HG03064 (cell line): ENCODE results near the gene PIP4K2A.
"Not testable (repeated sequence)": the region's sequence is repeated elsewhere in the genome, so short reads cannot be mapped to it uniquely, and the experiment has no call there.

Source experiments
- ATAC-seq: cut with Tn5 transposase; IDR thresholded peaks from one replicate; pipeline ENCODE4 v1.9.1; 2021; ENCODE audit warnings: low read depth; ENCODE audit not compliant: unreplicated experiment

The PIP4K2A gene

DNA sequence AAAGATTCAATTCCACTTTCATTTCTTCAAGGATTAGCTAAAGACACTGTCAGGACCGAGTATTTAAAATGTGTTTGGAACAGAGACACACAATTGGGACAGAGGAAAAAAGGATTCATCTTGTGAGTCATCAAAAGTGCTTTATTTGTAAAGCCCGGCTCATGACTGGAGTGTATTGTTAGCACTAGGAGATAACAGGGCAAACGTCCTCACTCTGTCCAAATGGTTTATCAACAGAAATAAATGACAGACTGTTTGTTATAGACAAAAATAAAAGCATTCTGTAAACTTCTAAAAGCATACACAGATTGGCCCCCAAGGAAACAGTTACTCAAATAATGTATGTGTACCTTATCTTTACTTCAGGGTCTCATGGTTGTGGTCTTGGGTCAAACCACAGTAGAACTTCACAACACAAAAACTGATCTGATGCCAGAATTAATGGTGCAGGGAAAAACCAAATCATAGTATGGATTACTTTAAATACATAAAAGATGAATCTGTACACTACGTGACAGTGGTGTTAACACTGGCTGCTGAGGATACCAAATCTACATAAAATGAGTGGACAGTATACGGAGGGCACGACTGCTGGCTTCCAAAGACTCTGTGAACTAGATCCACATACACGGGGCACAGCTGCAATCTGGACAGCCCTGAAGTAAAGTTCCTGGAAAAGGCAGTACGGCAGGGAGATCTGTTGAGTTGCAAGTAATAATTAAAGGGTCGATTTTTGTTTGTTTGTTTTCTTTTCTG lies 179.4 kb downstream of the PIP4K2A start:
- no peak for ATAC-seq

DNA sequence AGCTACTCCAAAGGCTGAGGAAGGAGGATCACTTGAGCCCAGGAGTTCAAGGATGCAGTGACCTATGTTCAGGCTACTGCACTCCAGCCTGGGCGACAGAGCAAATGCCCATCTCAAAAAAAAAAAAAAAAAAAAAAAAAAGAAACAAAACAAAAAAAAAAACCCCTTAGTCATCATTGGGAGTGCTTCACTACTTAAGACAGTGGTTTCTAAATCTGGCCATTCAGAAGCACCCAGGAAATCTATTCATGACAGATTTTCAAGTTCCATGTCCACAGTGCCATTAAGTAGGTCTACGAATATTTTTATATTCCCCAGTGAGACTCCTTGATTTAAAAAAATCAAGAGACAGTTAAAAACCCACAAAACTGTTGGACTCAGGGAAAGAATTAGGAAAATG lies 182.9 kb downstream of the PIP4K2A start:
- ATAC-seq = no peak

DNA sequence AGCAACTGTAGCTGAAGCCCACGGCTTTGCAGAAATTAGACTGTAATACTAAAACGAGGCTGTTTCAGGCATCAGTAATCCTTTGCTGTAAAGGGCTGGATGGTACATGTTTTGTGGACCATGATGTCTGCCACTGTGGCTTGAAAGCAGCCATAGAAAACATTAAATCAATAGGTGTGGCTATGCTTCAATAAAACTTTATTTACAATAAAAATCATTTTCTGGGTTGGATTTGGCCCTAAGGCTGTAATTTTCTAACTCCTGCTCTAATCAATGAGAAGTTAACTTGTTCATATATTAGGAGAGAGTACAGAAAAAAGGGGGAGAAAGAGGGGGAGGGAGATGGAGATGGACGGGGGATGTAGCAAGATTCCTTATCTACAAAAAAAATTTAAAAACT lies 183.4 kb downstream of the PIP4K2A start:
- no peak for ATAC-seq

DNA sequence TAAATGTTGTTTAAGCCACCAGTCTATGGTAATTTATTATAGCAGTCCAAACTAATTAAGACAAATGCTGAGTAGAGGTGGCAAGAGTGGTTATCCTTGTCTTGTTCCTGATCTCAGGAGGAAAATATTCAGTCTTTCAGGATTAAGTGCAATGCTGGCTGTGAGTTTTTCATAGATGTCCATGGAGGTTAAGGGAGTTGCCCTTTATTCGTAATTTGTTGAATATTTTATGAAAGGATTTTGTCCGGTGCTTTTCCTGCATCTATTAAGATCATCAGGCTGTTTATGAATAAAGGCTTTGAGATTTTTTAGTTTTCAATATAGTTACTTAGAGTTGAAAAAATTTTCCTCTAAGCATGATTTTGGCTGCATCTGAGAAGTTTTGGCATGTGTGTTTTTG lies 186.9 kb downstream of the PIP4K2A start:
- ATAC-seq = no peak

DNA sequence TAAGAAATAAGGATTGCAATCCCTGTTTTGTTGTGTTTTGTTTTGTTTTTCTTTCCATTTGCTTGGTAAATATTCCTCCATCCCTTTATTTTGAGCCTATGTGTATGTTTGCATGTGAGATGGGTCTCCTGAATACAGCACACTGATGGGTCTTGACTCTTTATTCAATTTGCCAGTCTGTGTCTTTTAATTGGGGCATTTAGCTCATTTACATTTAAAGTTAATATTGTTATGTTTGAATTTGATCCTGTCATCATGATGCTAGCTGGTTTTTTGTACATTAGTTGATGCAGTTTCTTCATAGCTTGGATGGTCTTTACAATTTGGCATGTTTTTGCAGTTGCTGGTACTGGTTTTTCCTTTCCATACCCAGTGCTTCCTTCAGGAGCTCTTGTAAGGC lies 190.0 kb downstream of the PIP4K2A start:
- not testable (repeated sequence) for ATAC-seq

DNA sequence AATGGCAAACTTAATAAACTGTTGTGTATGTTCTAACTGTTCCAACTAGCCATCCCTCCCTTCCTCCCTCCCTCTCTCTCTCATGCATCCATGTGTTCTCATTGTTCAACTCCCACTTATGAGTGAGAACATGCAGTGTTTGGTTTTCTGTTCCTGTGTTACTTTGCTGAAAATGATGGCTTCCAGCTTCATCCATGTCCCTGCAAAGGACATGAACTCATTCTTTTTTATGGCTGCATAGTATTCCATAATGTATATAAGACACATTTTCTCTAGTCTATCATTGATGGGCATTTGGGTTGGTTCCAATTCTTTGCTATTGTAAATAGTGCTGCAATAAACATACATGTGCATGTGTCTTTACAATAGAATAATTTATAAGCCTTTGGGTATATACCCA lies 193.7 kb downstream of the PIP4K2A start:
- ATAC-seq = not testable (repeated sequence)

DNA sequence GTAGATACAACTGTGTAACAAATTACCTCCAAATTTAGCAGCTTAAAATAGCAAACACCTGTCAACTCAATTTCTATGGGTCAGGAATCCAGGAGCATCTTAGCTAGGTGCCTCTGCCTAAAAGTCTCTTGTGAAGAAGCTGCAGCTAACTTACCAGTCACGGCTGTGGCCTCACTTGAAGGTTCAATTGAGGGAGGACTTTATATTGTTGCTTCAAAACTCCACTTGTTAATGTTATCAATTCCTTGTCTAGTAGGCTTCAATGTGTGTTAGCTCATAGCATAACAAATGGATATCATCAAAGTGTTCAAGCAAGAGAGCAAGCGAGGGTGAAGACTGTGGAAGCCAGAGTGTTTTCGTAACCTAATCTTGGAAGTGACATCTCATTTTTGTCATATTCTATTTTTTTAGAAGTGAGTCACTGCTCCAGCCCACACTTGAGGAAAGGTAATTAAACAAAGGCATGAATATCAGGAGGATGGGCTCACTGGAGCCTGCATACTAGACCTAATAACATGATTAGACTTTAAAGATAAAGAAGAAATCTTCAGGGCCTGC lies 196.1 kb downstream of the PIP4K2A start:
- ATAC-seq = no peak

DNA sequence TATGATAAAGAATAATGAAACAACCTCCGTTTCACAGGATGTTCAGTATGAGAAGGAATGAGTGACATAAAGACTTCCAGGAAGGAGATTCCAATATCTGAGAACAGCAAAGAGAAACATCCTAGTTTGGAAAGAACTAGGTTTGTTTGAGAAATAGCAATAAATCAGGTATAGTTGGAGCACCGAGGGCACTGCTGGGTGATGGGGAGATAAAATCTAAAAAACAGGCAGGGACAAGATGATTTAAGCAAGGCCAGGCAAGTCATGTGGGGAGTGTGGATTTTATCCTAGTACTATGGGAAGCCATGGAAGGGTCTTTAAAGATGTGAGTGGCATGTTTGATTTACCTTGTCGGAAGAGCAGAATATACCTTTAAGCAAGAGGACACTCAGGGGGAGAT lies 199.4 kb downstream of the PIP4K2A start:
- no peak for ATAC-seq

DNA sequence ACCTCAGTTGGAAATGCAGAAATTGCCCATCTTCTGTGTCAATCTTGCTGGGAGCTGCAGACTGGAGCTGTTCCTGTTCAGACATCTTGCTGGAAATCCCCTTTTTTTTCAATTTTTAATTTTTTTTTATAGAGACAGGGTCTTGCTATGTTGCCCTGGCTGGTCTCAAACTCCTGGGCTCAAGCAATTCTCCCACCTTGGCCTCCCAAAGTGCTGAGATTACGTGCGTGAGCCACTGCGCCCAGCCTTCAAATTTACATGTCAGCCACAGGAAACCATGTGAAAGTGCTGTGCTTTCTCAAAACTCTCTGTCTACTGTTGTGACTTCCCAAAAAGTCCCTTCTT lies 200.0 kb downstream of the PIP4K2A start:
- not testable (repeated sequence) for ATAC-seq

DNA sequence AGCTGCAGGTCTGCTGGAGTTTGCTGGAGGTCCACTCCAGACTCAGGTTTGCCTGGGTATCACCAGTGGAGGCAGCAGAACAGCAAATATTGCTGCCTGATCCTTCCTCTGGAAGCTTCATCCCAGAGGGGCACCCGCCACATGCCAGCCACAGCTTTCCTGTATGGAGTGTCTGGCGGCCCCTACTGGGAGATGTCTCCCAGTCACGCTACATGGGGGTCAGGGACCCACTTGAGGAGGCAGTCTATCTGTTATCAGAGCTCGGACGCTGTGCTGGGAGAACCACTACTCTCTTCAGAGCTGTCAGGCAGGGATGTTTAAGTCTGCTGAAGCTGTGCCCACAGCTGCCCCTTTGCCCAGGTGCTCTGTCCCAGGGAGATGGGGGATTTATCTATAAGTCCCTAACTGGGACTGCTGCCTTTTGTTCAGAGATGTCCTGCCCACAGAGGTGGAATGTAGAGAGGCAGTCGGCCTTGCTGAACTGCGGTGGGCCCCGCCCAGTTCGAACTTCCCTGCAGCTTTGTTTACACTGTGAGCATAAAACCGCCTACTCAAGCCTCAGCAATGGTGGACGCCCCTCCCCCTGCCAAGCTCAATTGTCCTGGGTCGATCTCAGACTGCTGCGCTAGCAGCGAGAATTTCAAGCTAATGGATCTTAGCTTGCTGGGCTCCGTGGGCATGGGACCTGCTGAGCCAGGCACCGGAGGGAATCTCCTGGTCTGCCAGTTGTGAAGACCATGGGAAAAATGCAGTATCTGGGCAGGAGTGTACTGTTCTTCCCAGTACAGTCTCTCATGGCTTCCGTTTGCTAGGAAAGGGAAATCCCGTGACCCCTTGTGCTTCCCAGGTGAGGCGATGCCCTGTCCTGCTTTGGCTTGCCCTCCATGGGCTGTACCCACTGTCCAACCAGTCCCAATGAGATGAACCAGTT lies 200.6 kb downstream of the PIP4K2A start:
- not testable (repeated sequence) for ATAC-seq

DNA sequence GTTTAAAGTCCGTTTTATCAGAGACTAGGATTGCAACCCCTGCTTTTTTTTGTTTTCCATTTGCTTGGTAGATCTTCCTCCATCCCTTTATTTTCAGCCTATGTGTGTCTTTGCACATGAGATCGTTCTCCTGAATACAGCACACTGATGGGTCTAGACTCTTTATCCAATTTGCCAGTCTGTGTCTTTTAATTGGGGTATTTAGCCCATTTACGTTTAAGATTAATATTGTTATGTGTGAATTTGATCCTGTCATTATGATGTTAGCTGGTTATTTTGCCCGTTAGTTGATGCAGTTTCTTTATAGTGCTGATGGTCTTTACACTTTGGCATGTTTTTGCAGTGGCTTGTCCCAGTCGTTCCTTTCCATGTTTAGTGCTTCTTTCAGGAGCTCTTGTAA lies 202.4 kb downstream of the PIP4K2A start:
- not testable (repeated sequence) for ATAC-seq

DNA sequence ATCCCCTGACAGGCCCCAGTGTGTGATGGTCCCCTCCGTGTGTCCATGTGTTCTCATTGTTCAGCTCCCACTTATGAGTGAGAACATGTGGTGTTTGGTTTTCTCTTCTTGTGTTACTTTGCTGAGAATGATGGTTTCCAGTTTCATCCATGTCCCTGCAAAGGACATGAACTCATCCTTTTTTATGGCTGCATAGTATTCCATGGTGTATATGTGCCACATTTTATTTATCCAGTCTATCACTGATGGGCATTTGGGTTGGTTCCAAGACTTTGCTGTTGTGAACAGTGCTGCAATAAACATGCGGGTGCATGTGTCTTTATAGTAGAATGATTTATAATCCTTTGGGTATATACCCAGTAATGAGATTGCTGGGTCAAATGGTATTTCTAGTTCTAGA lies 206.2 kb downstream of the PIP4K2A start:
- not testable (repeated sequence) for ATAC-seq

DNA sequence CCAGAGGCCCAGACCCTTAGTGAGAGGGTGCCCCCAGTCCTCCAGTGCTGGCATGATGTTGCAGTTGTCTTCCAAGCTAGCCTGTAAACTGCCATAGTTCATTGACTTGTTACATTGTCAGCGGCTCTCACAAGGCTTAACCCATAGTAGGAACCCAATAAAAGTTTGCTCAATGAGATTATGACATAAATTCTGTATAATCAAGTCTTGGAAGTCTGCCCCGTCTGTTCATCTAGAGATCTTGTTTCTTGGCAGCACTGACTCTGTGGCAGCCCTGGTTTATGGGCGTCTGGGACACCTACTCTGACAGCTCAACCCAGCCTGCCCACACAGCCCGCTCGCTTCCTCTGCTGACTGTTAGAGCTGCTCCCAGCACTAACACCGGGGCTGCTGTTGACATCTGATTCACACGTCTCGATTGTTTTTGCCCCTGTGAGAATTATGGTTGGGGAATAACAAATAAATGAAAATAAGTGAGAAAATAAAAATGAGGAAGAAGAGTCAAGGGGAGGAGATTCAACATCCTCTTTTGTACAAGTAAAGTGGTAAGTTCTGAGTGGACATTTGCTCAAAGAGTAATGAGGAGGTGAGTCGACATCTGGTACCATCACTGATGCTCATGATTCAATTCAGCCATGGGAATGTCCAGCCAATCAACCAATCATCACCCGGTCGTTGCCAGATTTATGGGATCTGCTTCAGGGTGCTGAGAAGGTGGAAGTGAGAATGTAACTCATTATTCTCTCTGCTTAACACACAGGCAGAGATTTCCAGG lies 208.3 kb downstream of the PIP4K2A start:
- ATAC-seq = no peak

DNA sequence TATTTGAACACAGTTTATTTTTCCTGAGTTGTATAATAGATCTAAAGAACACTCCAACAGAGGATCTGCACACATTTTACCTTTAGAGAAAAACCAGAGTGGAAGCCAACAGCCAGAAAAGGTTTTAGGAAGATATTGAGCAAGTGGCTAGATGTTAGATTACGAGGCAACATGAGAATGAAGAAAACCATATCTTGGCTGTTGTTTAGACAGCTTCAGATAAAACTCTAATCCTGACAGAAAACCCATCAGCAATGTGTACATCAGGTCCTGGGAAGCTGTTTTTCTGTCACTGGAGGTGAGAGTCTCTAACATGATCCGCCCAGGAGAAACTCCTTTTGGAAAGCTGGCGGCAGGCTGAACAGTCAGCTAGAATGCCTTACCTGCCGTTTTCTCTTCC lies 209.6 kb downstream of the PIP4K2A start:
- ATAC-seq = no peak

DNA sequence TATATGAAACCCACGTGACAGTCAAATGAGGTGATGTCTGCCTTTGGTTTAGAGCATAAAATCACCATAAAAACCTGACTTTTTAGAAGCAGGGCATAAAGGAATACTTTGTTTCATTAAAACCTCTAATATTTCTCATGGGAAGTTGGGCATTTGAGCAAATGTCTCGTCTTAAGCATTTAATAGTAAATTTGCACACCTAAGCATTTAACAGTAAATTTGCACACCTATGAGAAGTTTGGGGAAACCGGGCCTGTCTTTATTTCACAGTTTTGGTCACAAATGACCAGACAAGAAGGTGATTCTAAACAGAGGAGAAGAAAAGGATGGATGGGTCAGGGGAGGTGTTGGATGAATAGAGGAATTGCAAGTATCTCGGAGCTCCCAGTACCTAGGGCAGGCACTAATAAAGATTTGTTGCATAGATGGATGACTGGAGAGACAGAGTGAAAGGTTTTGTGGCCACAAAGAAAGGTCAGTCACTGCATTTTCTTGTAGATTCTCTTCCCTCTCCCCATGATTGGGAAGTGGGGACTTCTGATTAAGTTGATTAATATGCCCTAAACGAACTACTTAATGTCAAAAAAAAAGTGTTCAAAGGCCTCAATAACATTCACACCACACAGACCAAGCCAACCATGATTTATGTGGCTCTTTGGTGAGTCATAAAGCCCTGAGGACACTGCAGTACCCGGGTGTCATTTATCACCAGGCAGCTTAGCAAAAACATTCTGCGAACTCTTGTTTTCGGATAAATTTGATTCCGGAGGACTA lies 210.9 kb downstream of the PIP4K2A start:
- ATAC-seq = no peak

DNA sequence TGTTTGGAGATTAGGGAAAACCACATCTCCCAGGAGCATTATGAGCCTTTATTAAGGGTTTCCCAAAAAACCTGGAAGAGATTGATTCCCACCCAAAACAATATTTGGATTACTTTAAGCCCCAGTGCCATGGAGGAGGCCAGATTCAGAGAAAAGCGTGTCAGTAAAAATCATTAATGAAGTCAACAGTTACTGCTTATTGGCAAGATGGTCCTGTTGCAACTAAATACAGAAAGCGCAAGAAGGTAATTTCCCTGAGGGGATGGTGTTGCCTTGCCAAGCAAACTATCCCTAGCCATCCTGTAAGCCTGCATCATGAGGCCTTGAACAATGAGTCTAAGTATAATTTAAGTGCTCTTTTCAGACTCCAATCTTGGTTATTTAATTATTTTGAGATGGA lies 212.5 kb downstream of the PIP4K2A start:
- ATAC-seq = no peak

DNA sequence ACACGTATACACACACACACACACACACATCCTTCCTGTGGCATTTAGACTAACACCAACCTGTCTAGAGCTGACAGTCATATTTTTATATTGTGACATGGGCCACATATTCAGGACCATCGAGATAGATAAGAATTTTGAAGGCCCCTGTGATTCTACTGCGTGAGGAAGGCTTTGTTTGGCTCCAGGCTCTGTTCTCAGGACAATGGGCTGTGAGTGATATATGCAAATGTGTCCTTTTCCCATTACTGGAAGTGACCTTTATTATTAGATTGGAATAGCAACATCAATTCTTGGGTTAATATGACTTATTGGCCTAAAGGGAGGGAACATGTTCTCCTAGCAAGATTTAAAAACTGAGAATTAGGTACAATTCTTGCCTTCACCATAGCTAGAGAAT lies 213.0 kb downstream of the PIP4K2A start:
- ATAC-seq = no peak

DNA sequence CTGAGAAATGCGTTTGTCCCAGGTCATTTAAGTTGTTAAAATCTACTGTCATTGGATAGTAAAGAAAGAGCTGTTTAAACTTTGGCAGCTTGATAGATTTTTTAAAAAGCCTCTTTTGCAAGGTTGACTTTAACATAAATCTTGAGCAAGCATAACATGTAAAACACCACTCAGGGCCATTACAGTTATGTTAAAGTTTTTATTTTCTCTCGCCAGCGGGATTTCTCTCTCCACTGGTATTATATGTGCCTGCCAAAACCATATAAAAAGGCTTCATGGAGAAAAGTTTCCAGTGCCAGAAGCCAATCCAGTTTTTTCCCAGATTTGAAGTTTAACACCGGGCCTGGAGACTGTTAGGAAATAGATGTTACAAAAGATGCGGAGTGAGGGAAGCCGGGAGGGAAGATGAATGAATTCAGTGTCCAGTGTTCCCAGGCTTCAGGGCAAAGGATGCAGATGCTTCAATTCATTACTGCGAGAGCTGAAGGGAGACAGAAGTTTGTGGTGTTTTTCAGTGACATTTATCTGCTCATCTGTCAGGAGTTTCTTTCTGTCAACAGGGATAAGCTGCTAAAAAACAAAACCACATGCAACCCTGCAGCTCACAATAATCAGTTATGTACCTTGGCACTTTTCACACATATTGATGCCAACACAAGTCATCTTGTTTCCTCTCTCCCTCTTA lies 213.6 kb downstream of the PIP4K2A start:
- ATAC-seq = no peak

DNA sequence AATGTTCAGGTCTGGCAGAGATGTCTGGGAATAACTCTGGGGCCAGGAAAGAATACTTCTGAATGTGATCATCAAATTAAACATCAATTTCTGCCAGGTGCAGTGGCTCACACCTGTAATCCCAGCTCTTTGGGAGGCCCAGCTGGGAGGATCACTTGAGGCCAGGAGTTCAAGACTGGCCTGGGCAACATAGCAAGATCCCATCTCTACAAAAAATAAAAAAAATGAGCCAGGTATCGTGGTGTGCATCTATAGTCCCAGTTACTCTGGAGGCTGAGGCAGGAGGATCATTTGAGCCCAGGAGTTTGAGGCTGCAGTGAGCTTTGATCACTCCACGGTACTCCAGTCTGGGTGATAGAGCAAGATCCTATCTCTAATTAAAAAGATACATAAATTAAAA lies 214.4 kb downstream of the PIP4K2A start:
- ATAC-seq = not testable (repeated sequence)
